Activated naive CD4-positive, alpha-beta T cell treated with anti-CD3 and anti-CD28 coated beads, Interleukin-2, amount 10 ng/mL, durations not matched to agents 7 days and 5 days (primary cell): ENCODE results near the gene BCR.

ENCODE experiments used
- CTCF ChIA-PET: fragments of 350-600 bp; sonication (Branson Sonifier 250); formaldehyde crosslinking; loops from one replicate; lab custom pipeline; 2021; ENCODE audit warnings: antibody characterized with exemption; lab: Charles Lee
- DNase-seq: peaks from one replicate; pipeline ENCODE4 v3.0.0-alpha.2; 2020
- H3K27ac Mint-ChIP-seq: one replicate; pipeline ENCODE4 v1.8.0; 2021; ENCODE audit warnings: mild to moderate bottlenecking, moderate library complexity, mixed read lengths
- H3K27me3 Mint-ChIP-seq: one replicate; pipeline ENCODE4 v1.8.0; 2021; ENCODE audit warnings: mild to moderate bottlenecking, mixed read lengths
- H3K36me3 Mint-ChIP-seq: one replicate; pipeline ENCODE4 v1.8.0; 2021; ENCODE audit warnings: mixed read lengths
- H3K4me1 Mint-ChIP-seq: one replicate; pipeline ENCODE4 v1.8.0; 2021; ENCODE audit warnings: mixed read lengths
- H3K4me3 Mint-ChIP-seq: one replicate; pipeline ENCODE4 v1.8.0; 2021; ENCODE audit warnings: mild to moderate bottlenecking, moderate library complexity, mixed read lengths
- H3K9me3 Mint-ChIP-seq: one replicate; pipeline ENCODE4 v1.8.0; 2021; ENCODE audit warnings: mixed read lengths

BCR gene

GRCh38 chr22:23224846-23225245 lies 44.5 kb downstream of the BCR start:
- peaks cover 21% of the 10 kb centered on the region for H3K9me3 Mint-ChIP-seq
- H3K27me3 Mint-ChIP-seq = no peaks in the 10 kb centered on the region
- DNase-seq = no peak
- H3K36me3 Mint-ChIP-seq = peaks cover 32% of the 10 kb centered on the region
- CTCF ChIA-PET = no interaction called here
- peaks cover 90% of the 10 kb centered on the region for H3K4me1 Mint-ChIP-seq
- no peak overlapping the region for H3K4me3 Mint-ChIP-seq
- peak overlapping the region; percentile 98 for H3K27ac Mint-ChIP-seq

GRCh38 chr22:23225337-23225723 lies 45.0 kb downstream of the BCR start:
- CTCF ChIA-PET = interaction anchor here (0.7 kb wide), 1 partner anchor 48 kb away, joined by 3 read pairs; no protein-coding TSS in a partner anchor
- Mint-ChIP-seq H3K4me1 (peaks cover 87% of the 10 kb centered on the region), H3K27ac (peak overlapping the region; percentile 98), H3K4me3 (peak overlapping the region; percentile 35), H3K36me3 (peaks cover 37% of the 10 kb centered on the region), H3K9me3 (peaks cover 24% of the 10 kb centered on the region), H3K27me3 (no peaks in the 10 kb centered on the region)
- no peak for DNase-seq

GRCh38 chr22:23225724-23226496 lies 45.6 kb downstream of the BCR start:
- Mint-ChIP-seq H3K4me3 (peak overlapping the region; percentile 35), H3K27ac (peak overlapping the region; percentile 98), H3K27me3 (no peaks in the 10 kb centered on the region), H3K4me1 (peaks cover 84% of the 10 kb centered on the region), H3K36me3 (peaks cover 41% of the 10 kb centered on the region), H3K9me3 (peaks cover 24% of the 10 kb centered on the region)
- DNase-seq = peak; percentile 75
- CTCF ChIA-PET = interaction anchor here (0.7 to 2.2 kb wide), 5 partner anchors 8 to 56 kb away, joined by 3 to 7 read pairs (median 3); no protein-coding TSS in a partner anchor

GRCh38 chr22:23226497-23226850 lies 46.2 kb downstream of the BCR start:
- H3K4me1 Mint-ChIP-seq = peaks cover 78% of the 10 kb centered on the region
- CTCF ChIA-PET = interaction anchor here (0.8 to 2.2 kb wide), 5 partner anchors 11 to 64 kb away, joined by 3 to 7 read pairs (median 3); no protein-coding TSS in a partner anchor

GRCh38 chr22:23227380-23227779 lies 47.1 kb downstream of the BCR start:
- no peaks in the 10 kb centered on the region for H3K27me3 Mint-ChIP-seq
- no peak overlapping the region for H3K4me3 Mint-ChIP-seq
- peak overlapping the region; percentile 98 for H3K27ac Mint-ChIP-seq
- peaks cover 24% of the 10 kb centered on the region for H3K9me3 Mint-ChIP-seq
- peaks cover 44% of the 10 kb centered on the region for H3K36me3 Mint-ChIP-seq
- peaks cover 72% of the 10 kb centered on the region for H3K4me1 Mint-ChIP-seq
- CTCF ChIA-PET = interaction anchor here (1.4 to 2.2 kb wide), 2 partner anchors 15 to 63 kb away, joined by 3 to 7 read pairs; no protein-coding TSS in a partner anchor
- DNase-seq = no peak

More at GRCh38 chr22:23226497-23226850, 46.2 kb downstream of the BCR start:
- Mint-ChIP-seq H3K9me3 (peaks cover 24% of the 10 kb centered on the region), H3K4me3 (peak overlapping the region; percentile 35), H3K27me3 (no peaks in the 10 kb centered on the region), H3K27ac (peak overlapping the region; percentile 98), H3K36me3 (peaks cover 43% of the 10 kb centered on the region)
- DNase-seq = no peak

GRCh38 chr22:23228503-23228902 lies 48.2 kb downstream of the BCR start:
- no peaks in the 10 kb centered on the region for H3K27me3 Mint-ChIP-seq
- no peak overlapping the region for H3K4me3 Mint-ChIP-seq
- DNase-seq = no peak
- peaks cover 61% of the 10 kb centered on the region for H3K4me1 Mint-ChIP-seq
- peaks cover 24% of the 10 kb centered on the region for H3K9me3 Mint-ChIP-seq
- peaks cover 44% of the 10 kb centered on the region for H3K36me3 Mint-ChIP-seq
- CTCF ChIA-PET = no interaction called here
- H3K27ac Mint-ChIP-seq = no peak overlapping the region

GRCh38 chr22:23229646-23230045 lies 49.3 kb downstream of the BCR start:
- no peak for DNase-seq
- Mint-ChIP-seq H3K4me1 (peaks cover 52% of the 10 kb centered on the region), H3K36me3 (peaks cover 48% of the 10 kb centered on the region), H3K27ac (no peak overlapping the region), H3K4me3 (no peak overlapping the region), H3K9me3 (peaks cover 24% of the 10 kb centered on the region), H3K27me3 (no peaks in the 10 kb centered on the region)
- CTCF ChIA-PET = no interaction called here

- DNase-seq = no peak
- Mint-ChIP-seq H3K27ac (no peak overlapping the region), H3K4me1 (peaks cover 47% of the 10 kb centered on the region), H3K9me3 (peaks cover 27% of the 10 kb centered on the region), H3K4me3 (no peak overlapping the region), H3K27me3 (no peaks in the 10 kb centered on the region), H3K36me3 (peaks cover 52% of the 10 kb centered on the region)
- CTCF ChIA-PET = no interaction called here
Observed at GRCh38 chr22:23230348-23231068, 50.2 kb downstream of the BCR start.

- Mint-ChIP-seq H3K9me3 (peaks cover 28% of the 10 kb centered on the region), H3K27ac (no peak overlapping the region), H3K4me3 (no peak overlapping the region), H3K36me3 (peaks cover 52% of the 10 kb centered on the region), H3K4me1 (peaks cover 39% of the 10 kb centered on the region), H3K27me3 (no peaks in the 10 kb centered on the region)
- CTCF ChIA-PET = interaction anchor here (1.4 kb wide), 1 partner anchor 12 kb away, joined by 5 read pairs; no protein-coding TSS in a partner anchor
- DNase-seq = no peak
Observed at GRCh38 chr22:23231471-23232093, 51.3 kb downstream of the BCR start.

GRCh38 chr22:23232094-23232905 lies 52.0 kb downstream of the BCR start:
- H3K27ac Mint-ChIP-seq = no peak overlapping the region
- DNase-seq = no peak
- CTCF ChIA-PET = interaction anchor here (1.4 kb wide), 1 partner anchor 11 kb away, joined by 5 read pairs; no protein-coding TSS in a partner anchor
- H3K9me3 Mint-ChIP-seq = peaks cover 26% of the 10 kb centered on the region
- H3K4me1 Mint-ChIP-seq = peaks cover 36% of the 10 kb centered on the region
- peaks cover 49% of the 10 kb centered on the region for H3K36me3 Mint-ChIP-seq
- no peaks in the 10 kb centered on the region for H3K27me3 Mint-ChIP-seq
- no peak overlapping the region for H3K4me3 Mint-ChIP-seq

- CTCF ChIA-PET = interaction anchor here (1.1 to 1.4 kb wide), 2 partner anchors 7 to 10 kb away, joined by 3 to 5 read pairs; no protein-coding TSS in a partner anchor
- H3K27me3 Mint-ChIP-seq = no peaks in the 10 kb centered on the region
- no peak overlapping the region for H3K4me3 Mint-ChIP-seq
- peaks cover 50% of the 10 kb centered on the region for H3K36me3 Mint-ChIP-seq
- peak overlapping the region; percentile 16 for H3K27ac Mint-ChIP-seq
- peaks cover 36% of the 10 kb centered on the region for H3K4me1 Mint-ChIP-seq
- peaks cover 22% of the 10 kb centered on the region for H3K9me3 Mint-ChIP-seq
- DNase-seq = no peak
Observed at GRCh38 chr22:23233084-23233531, 52.8 kb downstream of the BCR start.

GRCh38 chr22:23233752-23234408 lies 53.6 kb downstream of the BCR start:
- no peak for DNase-seq
- CTCF ChIA-PET = interaction anchor here (1.1 kb wide), 1 partner anchor 8 kb away, joined by 3 read pairs; no protein-coding TSS in a partner anchor
- Mint-ChIP-seq H3K9me3 (peaks cover 15% of the 10 kb centered on the region), H3K27me3 (no peaks in the 10 kb centered on the region), H3K27ac (no peak overlapping the region), H3K4me3 (no peak overlapping the region), H3K36me3 (peaks cover 43% of the 10 kb centered on the region), H3K4me1 (peaks cover 35% of the 10 kb centered on the region)
